ENCODE results near the gene THRA.

THRA gene, protein sequence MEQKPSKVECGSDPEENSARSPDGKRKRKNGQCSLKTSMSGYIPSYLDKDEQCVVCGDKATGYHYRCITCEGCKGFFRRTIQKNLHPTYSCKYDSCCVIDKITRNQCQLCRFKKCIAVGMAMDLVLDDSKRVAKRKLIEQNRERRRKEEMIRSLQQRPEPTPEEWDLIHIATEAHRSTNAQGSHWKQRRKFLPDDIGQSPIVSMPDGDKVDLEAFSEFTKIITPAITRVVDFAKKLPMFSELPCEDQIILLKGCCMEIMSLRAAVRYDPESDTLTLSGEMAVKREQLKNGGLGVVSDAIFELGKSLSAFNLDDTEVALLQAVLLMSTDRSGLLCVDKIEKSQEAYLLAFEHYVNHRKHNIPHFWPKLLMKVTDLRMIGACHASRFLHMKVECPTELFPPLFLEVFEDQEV

DNA sequence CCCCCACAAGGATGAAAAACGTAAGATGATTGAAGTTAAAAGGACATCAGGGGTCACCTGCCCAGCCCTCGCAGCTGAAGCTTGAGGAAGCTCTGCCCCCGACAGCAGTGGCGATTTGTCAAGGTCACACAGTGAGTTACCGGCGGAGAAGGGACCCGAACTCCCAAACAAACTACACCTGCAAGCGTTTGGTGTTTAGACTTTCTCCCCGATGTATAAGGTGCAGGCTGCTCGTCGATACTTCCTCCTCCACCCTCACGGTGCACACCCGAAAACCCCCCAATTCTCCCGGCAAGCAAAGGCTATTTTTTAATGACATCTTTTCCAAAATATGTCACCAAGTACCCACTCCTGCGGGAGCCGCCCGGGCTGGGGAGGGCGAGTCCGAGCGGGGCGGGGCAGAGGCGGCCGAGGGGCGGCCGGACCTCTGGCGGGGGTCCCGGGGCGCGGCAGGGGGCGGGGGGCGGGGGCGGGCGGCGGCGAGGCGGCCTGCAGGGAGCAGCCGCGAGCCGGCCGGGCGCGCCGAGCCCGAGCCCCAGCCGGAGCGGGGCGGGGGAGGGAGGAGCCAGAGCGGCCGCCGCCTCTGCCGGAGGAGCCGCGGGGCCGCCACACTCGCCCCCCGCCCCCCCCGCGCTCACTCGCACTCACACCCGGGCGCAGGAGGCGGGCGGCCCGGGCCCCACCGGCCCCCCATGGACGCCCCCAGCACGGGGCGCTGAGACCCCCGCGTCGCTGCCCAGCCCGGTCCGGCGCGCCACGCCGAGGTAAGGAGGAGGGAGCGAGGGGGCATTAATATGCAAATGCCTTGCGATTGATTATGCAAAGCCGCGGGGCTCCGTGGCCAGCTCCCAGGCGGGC, at the start of gene THRA:
TSS of gene THRA (plus strand) at position 637 of the 858 bp plus-strand sequence. CDS start 11,524 bp downstream, outside the sequence.
- FAIRE-seq: no peak

DNA sequence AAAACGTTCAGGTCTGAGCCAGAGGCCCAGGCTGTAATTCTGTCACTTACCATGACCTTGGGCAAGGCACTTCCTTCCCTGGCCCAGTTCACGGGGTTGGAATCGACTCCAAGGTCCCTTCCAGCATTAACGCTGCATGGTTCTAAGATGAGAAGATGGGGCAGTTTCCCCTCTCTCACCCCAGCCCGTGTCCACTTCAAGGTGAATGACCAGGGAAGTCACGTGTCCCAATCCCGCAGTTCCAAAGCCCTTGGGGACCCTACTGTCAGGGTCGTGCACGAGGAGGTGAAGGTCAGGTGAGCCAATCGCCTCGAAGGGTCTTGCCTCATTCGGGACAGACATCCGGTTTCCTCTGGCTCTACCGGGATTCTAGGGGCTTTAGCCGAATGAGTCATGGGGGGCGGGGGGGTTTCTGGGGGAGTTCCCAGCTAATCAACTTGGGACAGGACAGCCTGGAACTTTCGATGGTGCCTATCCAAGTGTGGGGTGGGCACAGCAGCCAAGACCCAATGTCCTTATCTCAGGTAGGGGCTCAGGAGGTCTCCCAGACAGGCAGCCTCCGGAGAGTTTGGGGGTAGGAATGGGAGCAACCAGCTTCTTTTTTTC, 48.3 kb upstream of the THRA start:
- FAIRE-seq: no peak

DNA sequence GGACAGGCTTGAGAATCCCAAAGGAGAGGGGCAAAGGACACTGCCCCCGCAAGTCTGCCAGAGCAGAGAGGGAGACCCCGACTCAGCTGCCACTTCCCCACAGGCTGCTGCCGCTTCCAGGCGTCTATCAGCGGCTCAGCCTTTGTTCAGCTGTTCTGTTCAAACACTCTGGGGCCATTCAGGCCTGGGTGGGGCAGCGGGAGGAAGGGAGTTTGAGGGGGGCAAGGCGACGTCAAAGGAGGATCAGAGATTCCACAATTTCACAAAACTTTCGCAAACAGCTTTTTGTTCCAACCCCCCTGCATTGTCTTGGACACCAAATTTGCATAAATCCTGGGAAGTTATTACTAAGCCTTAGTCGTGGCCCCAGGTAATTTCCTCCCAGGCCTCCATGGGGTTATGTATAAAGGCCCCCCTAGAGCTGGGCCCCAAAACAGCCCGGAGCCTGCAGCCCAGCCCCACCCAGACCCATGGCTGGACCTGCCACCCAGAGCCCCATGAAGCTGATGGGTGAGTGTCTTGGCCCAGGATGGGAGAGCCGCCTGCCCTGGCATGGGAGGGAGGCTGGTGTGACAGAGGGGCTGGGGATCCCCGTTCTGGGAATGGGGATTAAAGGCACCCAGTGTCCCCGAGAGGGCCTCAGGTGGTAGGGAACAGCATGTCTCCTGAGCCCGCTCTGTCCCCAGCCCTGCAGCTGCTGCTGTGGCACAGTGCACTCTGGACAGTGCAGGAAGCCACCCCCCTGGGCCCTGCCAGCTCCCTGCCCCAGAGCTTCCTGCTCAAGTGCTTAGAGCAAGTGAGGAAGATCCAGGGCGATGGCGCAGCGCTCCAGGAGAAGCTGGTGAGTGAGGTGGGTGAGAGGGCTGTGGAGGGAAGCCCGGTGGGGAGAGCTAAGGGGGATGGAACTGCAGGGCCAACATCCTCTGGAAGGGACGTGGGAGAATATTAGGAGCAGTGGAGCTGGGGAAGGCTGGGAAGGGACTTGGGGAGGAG, 47.5 kb upstream of the THRA start, which contains the start of gene CSF3:
TSS of gene CSF3 (plus strand) at position 436 of the 993 bp plus-strand sequence. CDS start at position 471, 35 bp downstream.
- no peak for FAIRE-seq

DNA sequence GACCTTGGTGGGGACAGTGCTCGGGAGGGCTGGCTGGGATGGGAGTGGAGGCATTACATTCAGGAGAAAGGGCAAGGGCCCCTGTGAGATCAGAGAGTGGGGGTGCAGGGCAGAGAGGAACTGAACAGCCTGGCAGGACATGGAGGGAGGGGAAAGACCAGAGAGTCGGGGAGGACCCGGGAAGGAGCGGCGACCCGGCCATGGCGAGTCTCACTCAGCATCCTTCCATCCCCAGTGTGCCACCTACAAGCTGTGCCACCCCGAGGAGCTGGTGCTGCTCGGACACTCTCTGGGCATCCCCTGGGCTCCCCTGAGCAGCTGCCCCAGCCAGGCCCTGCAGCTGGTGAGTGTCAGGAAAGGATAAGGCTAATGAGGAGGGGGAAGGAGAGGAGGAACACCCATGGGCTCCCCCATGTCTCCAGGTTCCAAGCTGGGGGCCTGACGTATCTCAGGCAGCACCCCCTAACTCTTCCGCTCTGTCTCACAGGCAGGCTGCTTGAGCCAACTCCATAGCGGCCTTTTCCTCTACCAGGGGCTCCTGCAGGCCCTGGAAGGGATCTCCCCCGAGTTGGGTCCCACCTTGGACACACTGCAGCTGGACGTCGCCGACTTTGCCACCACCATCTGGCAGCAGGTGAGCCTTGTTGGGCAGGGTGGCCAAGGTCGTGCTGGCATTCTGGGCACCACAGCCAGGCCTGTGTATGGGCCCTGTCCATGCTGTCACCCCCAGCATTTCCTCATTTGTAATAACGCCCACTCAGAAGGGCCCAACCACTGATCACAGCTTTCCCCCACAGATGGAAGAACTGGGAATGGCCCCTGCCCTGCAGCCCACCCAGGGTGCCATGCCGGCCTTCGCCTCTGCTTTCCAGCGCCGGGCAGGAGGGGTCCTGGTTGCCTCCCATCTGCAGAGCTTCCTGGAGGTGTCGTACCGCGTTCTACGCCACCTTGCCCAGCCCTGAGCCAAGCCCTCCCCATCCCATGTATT, 46.5 kb upstream of the THRA start:
- no peak for FAIRE-seq

DNA sequence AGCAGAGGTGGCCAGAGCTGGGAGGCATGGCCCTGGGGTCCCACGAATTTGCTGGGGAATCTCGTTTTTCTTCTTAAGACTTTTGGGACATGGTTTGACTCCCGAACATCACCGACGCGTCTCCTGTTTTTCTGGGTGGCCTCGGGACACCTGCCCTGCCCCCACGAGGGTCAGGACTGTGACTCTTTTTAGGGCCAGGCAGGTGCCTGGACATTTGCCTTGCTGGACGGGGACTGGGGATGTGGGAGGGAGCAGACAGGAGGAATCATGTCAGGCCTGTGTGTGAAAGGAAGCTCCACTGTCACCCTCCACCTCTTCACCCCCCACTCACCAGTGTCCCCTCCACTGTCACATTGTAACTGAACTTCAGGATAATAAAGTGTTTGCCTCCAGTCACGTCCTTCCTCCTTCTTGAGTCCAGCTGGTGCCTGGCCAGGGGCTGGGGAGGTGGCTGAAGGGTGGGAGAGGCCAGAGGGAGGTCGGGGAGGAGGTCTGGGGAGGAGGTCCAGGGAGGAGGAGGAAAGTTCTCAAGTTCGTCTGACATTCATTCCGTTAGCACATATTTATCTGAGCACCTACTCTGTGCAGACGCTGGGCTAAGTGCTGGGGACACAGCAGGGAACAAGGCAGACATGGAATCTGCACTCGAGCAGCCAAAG, 45.2 kb upstream of the THRA start:
- FAIRE-seq: no peak

DNA sequence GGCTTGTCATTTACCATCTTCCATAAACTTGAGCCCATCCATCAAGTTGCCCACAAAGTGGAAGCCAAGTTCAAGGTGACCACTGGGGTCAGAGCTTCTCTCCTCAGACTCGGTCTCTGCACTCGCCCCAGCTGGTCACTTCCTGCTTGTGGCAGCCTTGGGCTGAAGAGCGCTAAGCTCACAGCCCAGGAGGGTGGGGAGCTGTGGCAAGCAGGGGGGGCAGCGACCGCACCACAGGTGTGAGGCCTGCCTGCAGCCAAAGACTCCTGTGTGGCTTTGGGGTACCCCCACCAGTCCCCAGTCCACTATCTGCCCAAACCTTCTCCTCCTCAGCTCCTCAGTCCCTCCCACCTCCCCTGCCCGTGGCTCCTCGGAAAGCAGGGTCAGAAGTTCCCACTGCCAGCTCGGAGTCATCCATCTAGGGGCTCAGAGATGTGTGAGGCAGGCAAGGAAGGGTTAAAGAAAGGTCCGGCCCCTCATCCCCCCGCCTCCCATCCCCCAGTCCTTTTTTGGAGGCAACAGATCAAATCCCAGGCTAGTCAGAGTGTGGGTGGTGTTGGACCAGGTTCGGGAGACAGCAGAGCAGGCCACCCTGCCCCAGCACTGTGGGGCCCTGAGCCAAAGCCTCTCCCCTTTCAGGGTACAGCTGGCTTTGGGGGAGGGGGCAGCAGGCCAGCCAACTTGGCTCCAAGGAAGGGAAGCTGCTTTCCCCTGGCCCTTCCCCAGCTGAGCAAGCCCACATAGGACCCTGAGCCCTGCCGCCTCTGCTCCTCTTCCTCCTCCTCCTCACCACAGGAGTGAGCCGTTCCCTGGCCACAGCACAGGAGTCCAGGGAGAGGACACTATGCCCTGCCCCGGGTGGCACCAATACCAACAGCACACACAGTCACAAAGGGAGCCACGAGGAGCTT, 44.3 kb upstream of the THRA start:
- FAIRE-seq: no peak

DNA sequence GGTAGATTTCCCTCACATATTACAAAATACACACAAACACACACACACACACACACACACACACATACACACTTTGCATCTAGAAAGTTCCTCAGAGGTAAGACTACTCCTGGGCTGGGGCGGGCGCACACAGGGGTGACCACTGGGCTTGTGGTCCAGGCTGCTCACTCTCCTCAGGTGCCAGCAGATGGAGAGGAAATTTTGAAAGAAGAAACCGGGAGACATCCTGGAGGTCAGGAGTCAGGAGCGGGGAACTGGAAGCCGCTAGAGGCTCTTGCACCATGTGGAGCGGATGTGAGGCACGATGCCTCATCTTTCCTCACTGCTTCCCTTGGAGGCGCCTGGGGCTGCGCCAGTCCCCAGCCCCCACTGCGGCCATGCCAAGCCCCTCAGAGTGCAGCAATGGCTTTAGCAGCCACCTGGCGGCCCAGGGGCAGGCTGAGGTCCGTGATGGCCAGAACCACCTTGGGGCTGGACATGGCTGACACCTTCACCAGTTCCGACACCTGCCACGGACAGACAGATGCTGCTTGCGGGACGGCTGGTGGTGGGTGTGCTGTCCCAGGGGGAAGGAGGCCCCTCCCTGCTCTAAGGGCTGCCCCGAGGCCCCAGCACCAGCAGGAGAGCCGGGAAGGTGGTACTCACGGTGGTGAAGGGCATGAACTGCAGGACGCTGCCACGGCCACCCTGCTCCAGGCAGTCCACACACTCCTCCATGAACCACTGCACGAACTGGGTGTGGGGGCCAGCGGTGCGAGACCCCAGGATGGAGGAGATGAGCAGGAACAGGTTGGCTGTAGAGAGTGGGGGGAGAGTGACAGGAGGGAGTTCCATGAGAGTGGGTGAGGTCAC, 43.4 kb upstream of the THRA start:
- FAIRE-seq: no peak

DNA sequence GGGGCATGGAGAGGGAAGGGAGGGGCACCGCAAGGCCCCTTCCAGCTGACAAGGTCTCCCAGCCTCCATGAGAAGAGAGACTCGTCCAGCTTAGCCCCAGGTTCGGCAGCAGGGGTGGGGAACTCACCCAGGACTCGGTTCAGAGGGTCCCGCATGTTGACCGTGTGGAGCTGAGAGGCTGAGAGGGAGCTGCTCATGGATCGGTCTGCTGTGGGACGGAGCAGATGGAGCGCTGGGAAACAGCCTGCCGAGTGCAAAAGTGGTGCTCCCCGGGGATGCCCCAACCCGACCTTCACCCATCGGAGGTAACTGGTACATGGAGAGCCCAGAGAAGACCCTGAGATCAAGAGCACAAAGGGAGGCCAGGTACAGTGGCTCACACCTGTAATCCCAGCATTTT, 42.6 kb upstream of the THRA start:
- FAIRE-seq: no peak

DNA sequence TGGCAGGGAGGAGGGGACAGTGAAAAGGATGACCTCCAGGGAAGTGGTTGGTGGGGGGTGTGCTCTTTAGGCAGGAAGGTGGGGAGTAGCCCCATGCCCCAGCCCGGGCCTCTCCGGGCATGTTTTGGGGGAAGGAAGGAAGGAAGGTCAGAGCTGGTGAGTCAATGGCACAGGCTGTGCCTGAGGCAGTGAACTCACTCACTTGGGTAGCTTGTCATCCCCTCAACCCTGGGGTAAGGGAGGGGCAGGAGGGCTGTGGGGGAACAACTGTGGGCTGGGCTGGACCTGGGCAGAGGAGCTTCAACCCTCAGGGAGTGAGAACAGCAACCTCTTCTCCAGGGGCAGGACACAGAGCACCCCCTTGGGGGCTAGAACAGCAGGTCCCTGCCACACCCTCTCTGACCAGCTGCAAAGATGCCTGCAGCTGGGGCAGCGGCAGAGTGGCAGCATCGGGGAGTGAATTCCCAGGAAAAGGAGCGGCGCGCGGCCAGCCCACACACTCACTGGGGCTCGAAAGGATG, 41.3 kb upstream of the THRA start:
- no peak for FAIRE-seq

DNA sequence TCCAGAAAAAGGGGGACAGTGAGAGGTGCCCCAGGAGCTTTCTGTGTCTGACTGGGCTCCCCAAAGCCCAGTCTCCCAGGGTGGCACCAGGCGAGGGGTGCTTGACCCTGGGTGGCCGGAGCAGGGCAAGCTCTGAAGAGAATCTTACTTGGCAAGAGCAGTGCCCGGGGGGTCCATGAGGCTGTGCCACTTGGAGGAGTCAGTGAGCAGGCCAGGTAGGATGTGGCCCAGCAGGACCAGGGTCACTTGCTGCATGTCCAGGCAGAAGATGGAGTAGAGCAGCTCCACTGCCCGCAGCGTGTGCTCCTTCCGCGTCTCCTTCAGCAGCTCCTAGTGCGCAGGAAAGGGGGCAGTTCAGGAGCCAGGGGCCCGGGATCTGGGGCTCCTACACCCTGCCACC, 40.3 kb upstream of the THRA start:
- no peak for FAIRE-seq

DNA sequence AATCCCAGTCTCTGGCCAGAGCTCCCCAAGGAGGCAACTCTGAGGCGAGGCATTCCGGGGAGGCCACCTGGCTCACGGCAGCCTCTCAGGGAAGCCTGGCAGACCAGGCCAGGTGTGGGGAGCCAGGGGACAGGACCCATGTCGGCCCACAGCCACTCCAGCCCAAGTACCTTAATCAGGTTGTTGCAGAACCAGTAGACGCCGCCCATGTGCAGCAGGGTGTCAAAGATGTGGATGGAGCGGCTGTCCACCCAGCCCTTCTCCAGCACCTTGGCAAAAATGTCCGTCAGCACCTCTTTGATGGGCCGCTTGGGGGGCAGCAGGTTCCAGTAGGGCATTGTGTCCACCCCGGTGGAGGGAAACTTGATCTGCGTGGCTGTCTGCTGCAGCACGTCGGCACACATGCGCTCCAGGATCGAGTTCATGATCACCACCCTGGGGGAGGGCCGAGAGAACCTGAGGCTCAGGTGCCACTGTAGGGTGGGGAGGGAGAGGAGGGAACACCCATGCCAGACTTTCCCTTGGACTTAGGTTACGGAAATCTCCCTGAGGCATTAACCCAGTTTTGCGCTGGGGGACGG, 39.7 kb upstream of the THRA start:
- FAIRE-seq: no peak

DNA sequence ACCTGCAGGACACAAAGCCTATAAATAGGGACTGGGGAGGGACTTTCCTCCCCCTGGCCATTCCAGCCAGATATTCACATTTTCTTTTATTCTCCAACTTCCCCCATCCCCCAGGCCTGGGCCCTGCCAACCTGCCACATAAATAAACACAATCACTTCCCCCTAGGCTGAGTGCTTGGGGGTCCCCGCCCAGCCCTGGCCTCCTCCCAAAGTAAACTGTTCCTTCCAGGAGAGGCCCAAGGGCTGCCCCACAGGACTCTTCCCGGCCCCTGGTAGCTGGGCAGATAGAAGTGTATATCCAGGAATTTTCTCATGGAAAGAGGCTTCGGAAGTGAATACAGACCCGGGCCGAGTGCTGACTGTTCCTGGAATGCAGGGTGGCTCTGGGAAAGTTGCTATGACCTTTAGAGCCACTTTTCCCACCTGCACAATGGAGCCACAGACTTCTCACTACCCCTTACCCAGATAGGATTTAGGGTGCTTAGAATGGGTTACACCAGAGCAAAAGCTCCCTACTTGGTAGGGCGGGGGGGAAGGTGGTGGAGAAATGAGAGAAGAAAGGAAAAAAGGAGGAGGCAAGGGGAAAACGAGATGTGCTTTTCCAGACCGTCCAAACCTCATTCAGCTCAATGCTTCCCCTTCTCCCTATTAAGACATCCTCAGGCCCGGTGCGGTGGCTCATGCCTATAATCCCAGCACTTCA, 39.0 kb upstream of the THRA start:
- FAIRE-seq: no peak

DNA sequence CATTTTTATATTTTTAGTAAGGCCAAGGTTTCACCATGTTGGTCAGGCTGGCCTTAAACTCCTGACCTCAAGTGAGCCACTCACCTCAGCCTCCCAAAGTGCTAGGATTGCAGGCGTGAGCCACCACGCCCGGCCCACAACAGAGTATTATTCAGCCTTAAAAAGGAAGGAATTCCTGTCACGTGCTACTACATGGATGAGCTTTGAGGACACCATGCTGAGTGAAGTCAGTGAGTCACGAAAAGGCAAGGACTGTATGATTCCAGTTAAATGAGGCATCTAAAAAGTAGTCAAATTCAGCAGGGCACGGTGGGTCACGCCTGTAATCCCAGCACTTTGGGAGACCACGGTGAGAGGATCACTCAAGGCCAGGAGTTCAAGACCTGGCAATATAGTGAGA, 37.9 kb upstream of the THRA start:
- no peak for FAIRE-seq

DNA sequence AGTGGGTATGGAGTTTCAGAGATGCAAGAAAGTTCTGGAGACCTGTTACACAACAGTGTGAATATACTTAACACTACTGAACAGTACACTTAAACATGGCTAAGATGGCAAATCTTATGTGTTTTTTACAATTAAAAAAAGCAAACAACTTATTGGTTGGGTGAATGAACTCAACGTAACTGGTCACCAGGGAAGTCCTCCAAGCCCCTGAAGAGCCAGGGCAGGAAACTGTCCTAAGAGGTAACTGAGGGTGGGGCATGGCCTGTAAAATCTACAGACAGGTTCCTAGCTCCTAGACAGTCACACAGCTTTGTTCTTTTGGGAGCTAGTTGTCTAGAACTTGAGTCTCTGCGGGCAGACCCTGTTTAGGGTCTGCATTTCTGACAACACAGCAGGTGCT, 37.2 kb upstream of the THRA start:
- no peak for FAIRE-seq

DNA sequence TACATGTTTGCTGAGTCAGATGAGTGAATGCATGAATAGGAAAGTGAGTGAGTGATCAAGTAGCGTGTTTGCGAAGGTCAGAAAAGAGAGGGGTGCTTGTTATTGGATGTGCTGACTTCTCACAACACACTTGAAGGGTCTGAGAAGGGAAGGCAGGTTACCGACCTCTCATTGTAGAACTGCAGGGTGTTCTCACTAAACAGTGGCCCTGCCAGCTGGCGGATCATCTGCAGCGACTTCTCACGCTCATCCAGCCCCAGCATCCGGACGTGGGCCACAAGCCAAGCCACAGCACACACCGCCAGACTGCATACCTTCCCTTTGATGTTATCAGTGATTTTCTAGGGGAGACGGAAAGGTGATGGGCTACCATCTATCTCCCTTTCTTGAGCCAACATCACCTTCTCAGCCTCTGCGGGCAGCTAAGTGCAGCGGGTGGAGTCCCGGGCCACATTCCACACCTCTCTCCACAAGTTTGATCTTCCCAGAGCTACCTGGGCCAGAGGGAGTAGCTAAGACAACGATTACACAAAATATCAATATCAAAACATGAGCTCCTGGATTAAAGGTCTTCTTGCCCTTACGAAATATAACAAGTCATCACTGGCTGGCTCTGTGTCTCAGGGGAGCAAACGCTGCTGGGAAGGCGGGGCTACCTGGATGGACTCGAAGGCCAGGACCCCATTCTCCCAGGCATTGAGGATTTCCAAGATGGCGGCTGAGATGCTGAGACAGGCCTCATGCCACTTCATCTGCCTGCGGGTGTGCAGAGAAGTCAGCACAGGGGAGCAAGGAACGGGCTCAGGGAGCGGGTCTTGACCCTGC, 36.6 kb upstream of the THRA start:
- no peak for FAIRE-seq

Data from TTC549 (cell line).